Psoas muscle (tissue), 8 donors: ENCODE results near the gene DENND1A. TPM values are rescaled to one million over a fixed set of nuclear protein-coding genes. Genes with fewer than 3 reads are reported as not detected.

Experiments
- ATAC-seq, 4 donors: fragments of 200-7000 bp; cut with Tn5 transposase; one replicate each; pipeline ENCODE4 v1.9.1; 2020; ENCODE audit warnings: moderate library complexity in 3 of 4, mild to moderate bottlenecking in 2 of 4
- DNase-seq, 2 donors: peaks; one replicate each; pipeline ENCODE4 v3.0.0-alpha.2; 2020
- H3K27ac ChIP-seq: fragments of 200-600 bp; one replicate; pipeline ENCODE4 v1.8.0; 2022
- H3K27me3 ChIP-seq, 3 donors: fragments of 200-600 bp in 1 of 3; one replicate each; pipeline versions ENCODE4 v1.6.1 to v1.8.0; 2013 to 2022; ENCODE audit warnings: low read length in 2 of 3, mild to moderate bottlenecking in 2 of 3, moderate library complexity in 1 of 3; ENCODE audit not compliant: insufficient read depth in 3 of 3
- H3K36me3 ChIP-seq, 2 donors: fragments of 200-600 bp in 1 of 2; one replicate each; pipeline versions ENCODE4 v1.6.1 to v1.8.0; 2013 to 2022; ENCODE audit warnings: low read depth in 1 of 2, mild to moderate bottlenecking in 1 of 2, moderate library complexity in 1 of 2; ENCODE audit not compliant: insufficient read depth in 1 of 2
- H3K4me1 ChIP-seq: fragments of 200-600 bp; one replicate; pipeline ENCODE4 v1.8.0; 2022
- H3K4me3 ChIP-seq: fragments of 200-600 bp; one replicate; pipeline ENCODE4 v1.8.0; 2022; ENCODE audit warnings: mild to moderate bottlenecking
- H3K9me3 ChIP-seq: fragments of 200-600 bp; one replicate; pipeline ENCODE4 v1.8.0; 2022
- WGBS, 3 donors: extraction: QIAGEN DNeasy Blood & Tissue Kit; methylation state at CpG; one replicate each; pipeline versions ENCODE4 v1.1.6 to v1.1.7; 2013; 5-methylcytosine and 5-hydroxymethylcytosine counted together
- intact Hi-C, 2 donors: fragments of 100-400 bp; cut with DNase I; formaldehyde crosslinking; loops; one replicate each; pipeline versions ENCODE4 v1.11.0 to v1.14.2; 2022
- polyA plus RNA-seq, 3 donors: library from polyadenylated mRNA; stranded (reverse); fragments of 200-250 nt; gene quantifications; one replicate each; pipeline ENCODE4 v1.2.3, GENCODE V29; 2013
- total RNA-seq, 4 donors: library from RNA; stranded (reverse); fragmentation: NEBNext Ultra II Directional in 2 of 4; extraction: Animal tissue kit (Norgen Biotek cat#: 25700) in 2 of 4; gene quantifications; one replicate each; pipeline versions ENCODE4 v1.2.1 to v1.2.4, GENCODE V29; 2021 to 2023
- TF ChIP-seq, protein P1 (sequence below): fragments of 200-600 bp; IDR thresholded peaks from one replicate; pipeline ENCODE4 v1.8.0; 2022; ENCODE audit warnings: antibody characterized with exemption
- donor health status: healthy with polysubstance abuse.
- donor health status: DM: no; HTN: no; CAD: no; lungs with moderate emphysema.
- donor health status: Bipolar disorder and iron deficiency.
- donor health status: healthy.
- donor health status: DM: yes; HTN: yes; CAD: no.
- donor health status: DM: no; HTN: no; CAD: no.
- donor health status: DM: no; HTN: no; CAD: no.
- donor health status: DM: yes; HTN: yes; CAD: no.

Gene DENND1A
- total and polyA plus RNA-seq, 7 donors = 6.1 to 17.3 (median 13.9) TPM

DNA sequence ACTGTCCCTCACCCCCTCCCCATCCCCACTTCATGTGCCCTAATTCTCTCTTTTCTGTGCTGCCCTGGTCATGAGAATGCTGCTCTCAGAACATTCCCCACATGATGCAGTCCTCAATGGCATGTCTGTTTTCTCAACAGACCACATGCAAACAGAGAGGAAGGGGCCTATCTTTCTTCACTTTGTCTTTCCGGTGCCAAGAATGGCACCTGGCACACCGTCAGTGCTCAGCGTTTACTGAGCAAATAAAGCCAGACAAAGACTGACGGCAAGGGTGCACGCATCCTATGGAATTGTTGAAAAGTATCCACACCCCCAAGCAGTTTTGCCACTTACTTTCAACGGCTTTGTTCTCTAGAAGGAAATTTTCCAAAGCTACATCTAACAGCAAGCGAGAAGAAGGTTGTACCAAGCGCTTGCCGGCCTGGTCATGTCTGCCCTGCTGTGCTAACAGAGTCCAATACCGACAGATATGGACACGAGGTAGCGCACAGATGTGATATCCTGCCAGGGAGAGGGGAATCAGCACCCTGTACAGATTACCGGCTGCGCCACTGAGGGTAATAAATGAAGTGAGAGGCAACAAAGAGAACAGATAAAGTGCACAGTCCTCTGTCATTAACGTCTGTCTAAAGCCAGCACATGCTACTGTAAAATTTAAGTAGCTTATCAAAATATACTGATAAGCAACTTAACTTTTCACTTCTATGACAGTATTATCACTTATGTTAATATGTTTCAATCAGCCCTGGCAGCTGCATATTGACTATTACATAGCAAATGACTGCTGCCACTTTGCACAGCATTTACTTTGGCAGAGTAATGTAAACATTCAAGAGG is 251.7 kb downstream of the DENND1A start:
- WGBS, 3 donors = 85 to 92% (median 88%) methylated on average over 15 of the region's 15 CpGs
- TF ChIP-seq, protein P1, sequence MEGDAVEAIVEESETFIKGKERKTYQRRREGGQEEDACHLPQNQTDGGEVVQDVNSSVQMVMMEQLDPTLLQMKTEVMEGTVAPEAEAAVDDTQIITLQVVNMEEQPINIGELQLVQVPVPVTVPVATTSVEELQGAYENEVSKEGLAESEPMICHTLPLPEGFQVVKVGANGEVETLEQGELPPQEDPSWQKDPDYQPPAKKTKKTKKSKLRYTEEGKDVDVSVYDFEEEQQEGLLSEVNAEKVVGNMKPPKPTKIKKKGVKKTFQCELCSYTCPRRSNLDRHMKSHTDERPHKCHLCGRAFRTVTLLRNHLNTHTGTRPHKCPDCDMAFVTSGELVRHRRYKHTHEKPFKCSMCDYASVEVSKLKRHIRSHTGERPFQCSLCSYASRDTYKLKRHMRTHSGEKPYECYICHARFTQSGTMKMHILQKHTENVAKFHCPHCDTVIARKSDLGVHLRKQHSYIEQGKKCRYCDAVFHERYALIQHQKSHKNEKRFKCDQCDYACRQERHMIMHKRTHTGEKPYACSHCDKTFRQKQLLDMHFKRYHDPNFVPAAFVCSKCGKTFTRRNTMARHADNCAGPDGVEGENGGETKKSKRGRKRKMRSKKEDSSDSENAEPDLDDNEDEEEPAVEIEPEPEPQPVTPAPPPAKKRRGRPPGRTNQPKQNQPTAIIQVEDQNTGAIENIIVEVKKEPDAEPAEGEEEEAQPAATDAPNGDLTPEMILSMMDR = no peak
- DNase-seq = no peak
- Histone ChIP-seq H3K27ac (no peak overlapping the region), H3K4me1 (no peaks in the 10 kb centered on the region), H3K27me3 (no peaks in the 10 kb centered on the region), H3K4me3 (no peak overlapping the region), H3K9me3 (peaks cover 7% of the 10 kb centered on the region), H3K36me3 (no peaks in the 10 kb centered on the region)
- ATAC-seq = no peak
- intact Hi-C loops = no loop called here

DNA sequence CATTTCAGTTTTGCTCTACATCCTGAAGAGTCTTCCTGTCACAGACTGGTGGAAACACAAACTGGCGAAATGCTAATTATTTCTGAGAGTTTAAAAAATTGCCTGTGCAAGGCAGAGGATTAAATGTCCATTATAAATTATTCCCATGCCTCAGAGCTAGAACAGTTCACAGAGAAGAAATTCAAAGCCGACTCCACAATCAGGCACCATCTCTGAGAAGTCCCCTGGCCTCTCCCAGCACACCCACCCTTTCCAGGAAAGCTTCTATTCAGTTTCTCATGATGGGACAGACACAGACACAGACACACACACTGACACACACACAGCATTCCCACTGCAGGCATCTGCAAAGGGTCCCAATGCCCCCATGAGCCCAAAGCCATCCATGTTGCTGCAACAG is 253.1 kb downstream of the DENND1A start:
- Histone ChIP-seq H3K4me3 (no peak overlapping the region), H3K9me3 (peaks cover 14% of the 10 kb centered on the region), H3K4me1 (no peaks in the 10 kb centered on the region), H3K27ac (no peak overlapping the region), H3K36me3 (no peaks in the 10 kb centered on the region), H3K27me3 (no peaks in the 10 kb centered on the region)
- ATAC-seq (no peak), DNase-seq (no peak)
- intact Hi-C loops = no loop called here
- WGBS, 3 donors = 79 to 87% (median 82%) methylated on average over 2 of the region's 2 CpGs
- TF ChIP-seq, protein P1 = no peak

DNA sequence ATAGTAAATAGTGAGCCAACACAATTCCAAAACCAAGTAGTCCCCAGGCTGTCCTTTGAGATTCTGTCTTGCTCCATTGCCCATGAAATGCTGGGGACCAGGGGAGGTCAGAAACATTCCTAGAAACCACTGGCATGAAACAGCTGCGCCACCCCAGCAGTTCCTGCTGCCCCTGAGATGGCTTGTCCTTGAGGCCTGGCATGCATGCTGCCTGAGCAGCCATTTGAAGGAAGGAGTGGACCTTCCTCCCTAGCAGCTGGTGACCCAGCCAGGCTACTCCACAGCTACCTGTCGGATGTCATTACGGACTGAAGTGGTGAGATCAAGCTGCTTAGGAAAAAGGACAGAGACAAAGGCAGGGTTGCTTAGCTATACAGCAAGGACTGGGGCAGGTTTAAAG is 260.6 kb downstream of the DENND1A start:
- no peak overlapping the region for H3K27ac ChIP-seq
- ATAC-seq (no peak), DNase-seq (no peak)
- TF ChIP-seq, protein P1 = no peak
- H3K4me3 ChIP-seq = no peak overlapping the region
- no peaks in the 10 kb centered on the region for H3K4me1 ChIP-seq
- WGBS, 3 donors = 68 to 93% (median 87%) methylated on average over 3 of the region's 3 CpGs
- peaks cover 22% of the 10 kb centered on the region for H3K9me3 ChIP-seq
- no peaks in the 10 kb centered on the region for H3K27me3 ChIP-seq
- peaks cover 0 to 9% of the 10 kb centered on the region in 2 donors for H3K36me3 ChIP-seq
- intact Hi-C loops = no loop called here

DNA sequence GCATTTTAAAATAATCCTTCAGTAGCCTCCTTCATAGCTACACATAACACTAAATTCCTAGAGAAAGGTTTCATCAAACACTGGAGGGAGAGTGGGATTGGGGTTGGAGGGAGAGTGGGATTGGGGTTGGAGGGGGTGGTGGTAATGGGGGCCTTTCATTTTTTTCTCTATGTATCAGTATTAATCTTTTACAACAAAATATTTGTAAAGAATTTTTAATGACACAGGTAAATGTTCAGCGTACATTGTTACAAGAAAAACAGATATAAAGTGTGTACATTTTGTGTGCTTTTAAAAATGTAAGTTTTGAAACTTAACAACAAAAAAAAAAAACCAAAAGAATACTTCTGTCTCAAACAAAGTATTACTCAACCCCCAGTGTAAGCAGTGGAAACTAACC is 266.4 kb downstream of the DENND1A start:
- no peak for ATAC-seq
- H3K27me3 ChIP-seq = no peaks in the 10 kb centered on the region
- peaks cover 5% of the 10 kb centered on the region for H3K4me1 ChIP-seq
- H3K4me3 ChIP-seq = no peak overlapping the region
- TF ChIP-seq, protein P1 = no peak
- intact Hi-C loops = no loop called here
- H3K36me3 ChIP-seq = no peaks in the 10 kb centered on the region
- H3K27ac ChIP-seq = no peak overlapping the region
- 100% methylated on average over 1 of the region's 1 CpG for WGBS, 3 donors
- no peak for DNase-seq
- peaks cover 14% of the 10 kb centered on the region for H3K9me3 ChIP-seq
